Common myeloid progenitor, CD34-positive (primary cell): ENCODE measurements around the gene ENOX2.
A peak's percentile ranks its signal among the peaks of the same experiment; 100 is the strongest.
"Not testable (repeated sequence)": the region's sequence is repeated elsewhere in the genome, so short reads cannot be mapped to it uniquely, and the experiment has no call there.

Experiments
- CTCF ChIA-PET: fragments of 350-600 bp; sonication (Branson Sonifier 250); formaldehyde crosslinking; loops from one replicate; lab custom pipeline; 2021; ENCODE audit warnings: antibody characterized with exemption; lab: Charles Lee
- POLR2A ChIA-PET: fragments of 350-600 bp; sonication (Branson Sonifier 250); formaldehyde crosslinking; loops from one replicate; lab custom pipeline; 2021; ENCODE audit warnings: antibody characterized with exemption; lab: Charles Lee
- DNase-seq, 3 donors: peaks; one replicate each; pipeline versions ENCODE4 v3.0.0 to v3.0.0-alpha.2; 2013
- H3K27ac ChIP-seq, 2 experiments: 1 replicate in 1 of 2; 2 replicates in 1 of 2; pipeline ENCODE4 v1.7.0; 2013; ENCODE audit warnings: inconsistent platforms in 2 of 2, low read length in 2 of 2, mild to moderate bottlenecking in 2 of 2, low read depth in 1 of 2, moderate library complexity in 1 of 2; ENCODE audit not compliant: severe bottlenecking in 2 of 2, insufficient read depth in 1 of 2, poor library complexity in 1 of 2
- H3K27me3 ChIP-seq, 5 experiments: replicated peaks in 2 of 5; 1 replicate in 3 of 5; 2 replicates in 2 of 5; pipeline versions ENCODE4 v1.6.1 to v1.7.0; 2013; ENCODE audit warnings: low read length in 4 of 5, mild to moderate bottlenecking in 2 of 5, moderate library complexity in 2 of 5, inconsistent platforms in 1 of 5; ENCODE audit not compliant: insufficient read depth in 5 of 5, control insufficient read depth in 4 of 5
- H3K36me3 ChIP-seq, 4 experiments: 1 replicate in 2 of 4; 2 replicates in 2 of 4; pipeline versions ENCODE4 v1.6.1 to v1.7.0; 2013; ENCODE audit warnings: low read length in 3 of 4, control low read depth in 1 of 4, mild to moderate bottlenecking in 1 of 4; ENCODE audit not compliant: control insufficient read depth in 4 of 4, insufficient read depth in 4 of 4
- H3K4me1 ChIP-seq, 4 experiments: 1 replicate in 3 of 4; 2 replicates in 1 of 4; pipeline versions ENCODE4 v1.6.1 to v1.7.1; 2013; ENCODE audit warnings: low read length in 3 of 4, mild to moderate bottlenecking in 3 of 4, control low read depth in 1 of 4, inconsistent platforms in 1 of 4, moderate library complexity in 1 of 4; ENCODE audit not compliant: control insufficient read depth in 4 of 4, insufficient read depth in 4 of 4; ENCODE audit errors: control extremely low read depth in 1 of 4
- H3K4me3 ChIP-seq, 7 experiments: 1 replicate in 4 of 7; 2 replicates in 3 of 7; pipeline versions ENCODE4 v1.5.1 to v1.7.0; 2013; ENCODE audit warnings: mild to moderate bottlenecking in 7 of 7, low read length in 6 of 7, moderate library complexity in 6 of 7, inconsistent platforms in 2 of 7, low read depth in 2 of 7, control low read depth in 1 of 7; ENCODE audit not compliant: insufficient read depth in 4 of 7, control insufficient read depth in 1 of 7; ENCODE audit errors: extremely low read depth in 1 of 7
- H3K9me3 ChIP-seq, 5 experiments: 1 replicate in 4 of 5; 2 replicates in 1 of 5; pipeline versions ENCODE4 v1.6.1 to v1.7.1; 2013; ENCODE audit warnings: low read length in 4 of 5, mild to moderate bottlenecking in 2 of 5, inconsistent platforms in 1 of 5, low read depth in 1 of 5, moderate library complexity in 1 of 5; ENCODE audit not compliant: control insufficient read depth in 4 of 5, insufficient read depth in 2 of 5; ENCODE audit errors: control extremely low read depth in 1 of 5
- WGBS: methylation state at CpG from one replicate; pipeline ENCODE4 v1.1.5; 2013; ENCODE audit not compliant: insufficient coverage; 5-methylcytosine and 5-hydroxymethylcytosine counted together

The ENOX2 gene

DNA sequence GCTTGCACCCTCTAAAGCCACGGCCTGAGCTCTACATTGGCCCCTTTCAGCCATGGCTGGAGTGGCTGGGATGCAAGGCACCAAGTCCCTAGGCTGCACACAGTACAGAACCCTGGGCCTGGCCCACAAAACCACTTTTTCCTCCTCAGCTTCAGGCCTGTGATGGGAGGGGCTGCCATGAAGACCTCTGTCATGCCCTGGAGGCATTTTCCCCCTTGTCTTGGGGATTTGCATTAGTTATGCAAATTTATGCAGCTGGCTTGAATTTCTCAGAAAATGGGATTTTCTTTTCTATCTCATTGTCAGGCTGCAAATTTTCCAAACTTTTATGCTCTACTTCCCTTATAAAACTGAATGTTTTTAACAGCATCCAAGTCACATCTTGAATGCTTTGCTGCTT, 16.7 kb upstream of the ENOX2 start:
- 100% methylated on average over 1 of the region's 1 CpG for WGBS
- H3K27me3 ChIP-seq, H3K9me3 ChIP-seq, H3K27ac ChIP-seq, DNase-seq, H3K4me1 ChIP-seq, H3K36me3 ChIP-seq, POLR2A ChIA-PET, H3K4me3 ChIP-seq: not testable (repeated sequence)
- CTCF ChIA-PET: interaction anchor here (0.6 kb wide), 1 partner anchor 21 kb away, joined by 3 read pairs; no protein-coding TSS in a partner anchor

- H3K4me1 ChIP-seq, POLR2A ChIA-PET: not testable (repeated sequence)
- WGBS: 80% methylated on average over 1 of the region's 2 CpGs
Observed at GRCh38 chrX:130918498-130918897, 15.5 kb upstream of the ENOX2 start.

DNA sequence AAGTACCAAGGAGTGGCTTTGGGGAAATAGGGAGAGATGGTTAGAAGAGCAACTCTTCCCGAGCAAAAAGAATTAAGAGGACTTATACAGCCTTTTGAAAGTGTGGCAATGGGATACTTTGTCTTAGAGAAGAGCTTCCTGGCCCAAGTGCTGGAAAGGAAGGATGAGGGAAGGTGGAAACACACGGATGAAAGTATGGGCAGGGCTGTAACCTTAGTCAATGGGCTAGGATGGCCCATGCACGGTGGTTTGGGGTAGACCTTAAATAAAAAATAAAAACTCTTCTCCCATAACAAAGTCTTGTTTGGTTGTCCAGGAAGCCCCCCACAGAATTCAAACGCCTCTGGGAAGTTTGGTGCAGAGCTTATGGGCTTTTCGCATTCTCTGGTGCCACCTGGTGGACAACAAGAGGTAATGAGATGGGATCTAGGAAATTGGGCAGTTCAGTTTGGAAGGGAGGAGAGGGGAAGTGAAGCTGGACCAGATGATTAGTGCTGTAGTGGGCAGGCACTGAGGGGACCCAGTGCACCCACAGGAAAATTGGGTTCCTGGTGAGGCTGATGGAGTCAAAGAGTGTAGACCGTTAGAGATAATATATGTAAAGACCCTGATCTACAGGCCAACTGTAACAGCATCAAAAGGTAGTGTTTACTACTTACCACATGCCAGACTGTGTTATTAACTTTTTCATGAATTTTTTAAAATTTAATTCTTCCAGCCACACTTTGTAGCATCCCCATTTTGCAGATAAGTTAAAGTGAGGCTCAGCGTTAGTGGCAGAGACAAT, 13.8 kb upstream of the ENOX2 start:
- Histone ChIP-seq H3K4me1 (no peaks in the 10 kb centered on the region), H3K27ac (no peak overlapping the region), H3K36me3 (no peaks in the 10 kb centered on the region), H3K9me3 (no peaks in the 10 kb centered on the region), H3K27me3 (peaks cover 0 to 2% (median 0%) of the 10 kb centered on the region in 5 experiments), H3K4me3 (no peak overlapping the region)
- DNase-seq: peak; percentile 61 to 81 (median 72)
- ChIA-PET CTCF (interaction anchor here (1.0 to 1.5 kb wide), 5 partner anchors 13 to 523 kb away, joined by 3 to 8 read pairs (median 5); no protein-coding TSS in a partner anchor), POLR2A (interaction anchor here (0.5 kb wide), 1 partner anchor 11 kb away, joined by 4 read pairs; no protein-coding TSS in a partner anchor)
- WGBS: 11% methylated on average over 3 of the region's 7 CpGs

More at GRCh38 chrX:130918498-130918897, 15.5 kb upstream of the ENOX2 start:
- H3K27me3 ChIP-seq, H3K27ac ChIP-seq, CTCF ChIA-PET, H3K9me3 ChIP-seq, DNase-seq, H3K4me3 ChIP-seq, H3K36me3 ChIP-seq: not testable (repeated sequence)

- Histone ChIP-seq H3K27ac (no peak overlapping the region), H3K27me3 (no peaks in the 10 kb centered on the region), H3K9me3 (no peaks in the 10 kb centered on the region), H3K4me1 (no peaks in the 10 kb centered on the region), H3K36me3 (no peaks in the 10 kb centered on the region), H3K4me3 (no peak overlapping the region)
- CTCF ChIA-PET: interaction anchor here (1.2 to 1.5 kb wide), 4 partner anchors 339 to 522 kb away, joined by 3 to 8 read pairs (median 5); no protein-coding TSS in a partner anchor
- DNase-seq: no peak
- POLR2A ChIA-PET: no interaction called here
Observed at GRCh38 chrX:130915302-130915701, 12.3 kb upstream of the ENOX2 start.

DNA sequence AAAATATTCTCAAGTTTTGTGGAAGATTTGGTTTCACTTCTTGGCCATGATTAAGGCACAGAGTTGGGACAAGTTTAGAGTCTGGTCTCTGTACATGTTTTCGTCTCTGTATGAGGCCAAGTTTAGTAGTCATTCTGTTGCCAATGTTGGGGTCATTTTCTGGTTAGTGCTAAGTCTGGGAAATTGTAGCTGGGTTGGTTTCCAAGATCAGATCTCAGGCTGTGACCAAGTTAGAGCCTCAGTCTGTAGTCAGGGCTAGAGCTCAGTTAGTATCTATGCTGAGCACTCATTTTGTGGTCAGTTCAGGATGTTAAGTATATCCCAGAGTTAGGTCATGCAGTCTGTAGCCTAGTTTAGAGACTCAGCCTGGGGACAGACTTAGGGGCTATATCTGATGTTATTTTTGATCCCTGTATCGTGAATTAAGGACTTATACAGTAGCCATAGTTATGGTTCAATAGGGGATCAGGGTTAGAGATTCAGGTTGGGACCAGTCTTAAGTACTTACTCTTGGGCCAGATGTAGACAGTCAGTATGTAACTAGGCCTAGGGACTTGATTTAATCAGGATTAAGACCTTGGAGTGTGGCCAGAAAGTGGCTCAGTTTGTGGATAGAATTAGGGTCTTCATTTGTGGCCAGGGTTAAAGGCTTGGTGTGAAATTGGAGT, 6.6 kb upstream of the ENOX2 start:
- POLR2A ChIA-PET: no interaction called here
- DNase-seq: peak in 2 of 3 donors; percentile 24 to 45
- 76% methylated on average over 2 of the region's 2 CpGs for WGBS
- Histone ChIP-seq H3K4me3 (no peak overlapping the region), H3K9me3 (no peaks in the 10 kb centered on the region), H3K4me1 (no peaks in the 10 kb centered on the region), H3K27me3 (no peaks in the 10 kb centered on the region), H3K36me3 (no peaks in the 10 kb centered on the region), H3K27ac (no peak overlapping the region)
- CTCF ChIA-PET: no interaction called here

DNA sequence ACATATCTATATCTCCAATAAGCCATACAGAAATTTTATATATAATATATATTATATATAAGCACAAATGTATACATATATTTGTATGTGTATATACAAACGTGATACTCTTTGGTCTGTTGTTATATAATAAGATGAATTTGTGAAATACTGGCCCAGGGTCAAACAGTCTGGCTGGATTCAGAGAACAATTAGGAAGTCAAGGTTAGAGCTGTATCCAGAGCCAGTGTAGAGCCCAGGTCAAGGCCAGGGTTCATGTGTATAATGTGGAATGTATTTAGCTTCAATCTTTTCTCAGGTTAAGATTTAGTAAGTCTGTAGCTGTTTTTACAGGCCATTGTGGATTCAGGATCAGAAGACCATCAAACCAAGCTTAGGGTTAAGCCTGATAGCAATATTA, 3.8 kb upstream of the ENOX2 start:
- CTCF ChIA-PET: interaction anchor here (0.7 kb wide), 1 partner anchor 11 kb away, joined by 3 read pairs; no protein-coding TSS in a partner anchor
- WGBS: 60% methylated on average over 1 of the region's 1 CpG
- Histone ChIP-seq H3K27me3 (peaks cover 0 to 3% (median 0%) of the 10 kb centered on the region in 5 experiments), H3K9me3 (peaks cover 0 to 4% (median 0%) of the 10 kb centered on the region in 5 experiments), H3K4me3 (no peak overlapping the region), H3K4me1 (peaks cover 2 to 6% (median 3%) of the 10 kb centered on the region in 4 experiments), H3K36me3 (no peaks in the 10 kb centered on the region), H3K27ac (no peak overlapping the region)
- POLR2A ChIA-PET: no interaction called here
- no peak for DNase-seq

DNA sequence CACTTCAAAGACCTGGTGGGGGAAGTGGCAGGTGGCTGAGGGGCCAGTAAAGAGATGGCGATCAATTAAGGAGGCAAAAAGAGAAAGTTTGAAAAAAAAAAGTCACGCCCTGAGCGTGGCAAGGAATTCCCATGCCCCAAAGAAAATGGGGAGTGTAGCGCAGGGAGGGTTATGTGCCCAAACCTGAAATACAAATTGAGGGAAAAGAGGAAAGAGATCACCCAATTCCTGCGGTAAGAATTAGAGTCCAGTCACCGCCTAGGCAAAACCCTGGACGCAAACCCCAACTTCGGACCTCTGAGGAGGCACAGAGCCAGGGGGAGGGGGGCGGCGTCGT, 595 bp downstream of the ENOX2 start:
- peaks cover 0 to 4% (median 0%) of the 10 kb centered on the region in 5 experiments for H3K9me3 ChIP-seq
- peak in 1 of 3 donors; percentile 3 for DNase-seq
- H3K36me3 ChIP-seq: peaks cover 0 to 2% (median 0%) of the 10 kb centered on the region in 4 experiments
- peak overlapping the region in 6 of 7 experiments; percentile 69 to 84 (median 72) for H3K4me3 ChIP-seq
- WGBS: 31% methylated on average over 8 of the region's 11 CpGs
- CTCF ChIA-PET: no interaction called here
- H3K27ac ChIP-seq: peak overlapping the region in 1 of 2 experiments; percentile 88
- H3K27me3 ChIP-seq: peaks cover 0 to 3% (median 0%) of the 10 kb centered on the region in 5 experiments
- H3K4me1 ChIP-seq: peaks cover 2 to 7% (median 4%) of the 10 kb centered on the region in 4 experiments
- POLR2A ChIA-PET: no interaction called here
